ENCODE data around the gene RRP9.

- TF ChIP-seq ISL1 (CRISPR knock-in tag; IDR thresholded peaks at IDR 0.05), result no peak
- no peak for TF ChIP-seq CSRNP3 (CRISPR knock-in tag; IDR thresholded peaks at IDR 0.05)
- TF ChIP-seq PPARA (CRISPR knock-in tag; IDR thresholded peaks at IDR 0.05; ENCODE audit: borderline replicate concordance), result no peak
- no peak for TF ChIP-seq ARNTL (CRISPR knock-in tag; IDR thresholded peaks at IDR 0.05; ENCODE audit: borderline replicate concordance, low read depth)
- TF ChIP-seq ZFP3 (CRISPR knock-in tag; IDR thresholded peaks at IDR 0.05), result no peak
- no peak for TF ChIP-seq CSDC2 (CRISPR knock-in tag; IDR thresholded peaks at IDR 0.05)
- TF ChIP-seq ZC3H10 (CRISPR knock-in tag; IDR thresholded peaks at IDR 0.05), result no peak
- TF ChIP-seq RARB (CRISPR knock-in tag; IDR thresholded peaks at IDR 0.05), result no peak
- no peak for TF ChIP-seq SNAI2 (CRISPR knock-in tag; IDR thresholded peaks at IDR 0.05)
- no peak for TF ChIP-seq ZNF8 (CRISPR knock-in tag; IDR thresholded peaks at IDR 0.05)
- TF ChIP-seq TSHZ2 (CRISPR knock-in tag; IDR thresholded peaks at IDR 0.05), result no peak
Measured at GRCh38 chr3:51894391-51894790, 47.3 kb downstream of the RRP9 start.
